K562 (cell line): Measurements from ENCODE around the gene RAD51D. TPM values are rescaled to one million over a fixed set of nuclear protein-coding genes. Genes with fewer than 3 reads are reported as not detected.
A peak's percentile ranks its signal among the peaks of the same experiment; 100 is the strongest.

Experiments
- FOXJ2 ChIP-seq: fragments of 200-800 bp; sonication (Bioruptor generic); IDR thresholded peaks from 2 replicates; pipeline ENCODE4 v1.6.1; 2016; ENCODE audit warnings: missing genetic modification characterization, missing compliant biosample characterization
- HNRNPUL1 ChIP-seq: fragments of 200-400 bp; formaldehyde crosslinking; IDR thresholded peaks from 2 replicates; pipeline ENCODE4 v1.6.1; 2017; ENCODE audit warnings: low read length
- MCM5 ChIP-seq: fragments of 450-650 bp; IDR thresholded peaks from 2 replicates; pipeline ENCODE4 v1.6.1; 2016; ENCODE audit warnings: low read depth
- MXD1 ChIP-seq: fragments of 250-450 bp; sonication (Bioruptor Pico); IDR thresholded peaks from 2 replicates; pipeline ENCODE4 v1.8.0; 2021; ENCODE audit warnings: borderline replicate concordance, mild to moderate bottlenecking, moderate library complexity; ENCODE audit not compliant: poor library complexity, severe bottlenecking
- PML ChIP-seq: IDR thresholded peaks from 2 replicates; pipeline ENCODE4 v1.6.1; 2012; ENCODE audit warnings: low read length, inconsistent platforms
- RFX1 ChIP-seq: fragments of 450-650 bp; IDR thresholded peaks from 2 replicates; pipeline ENCODE4 v1.6.1; 2016; ENCODE audit warnings: mild to moderate bottlenecking, moderate library complexity
- SLC30A9 ChIP-seq: fragments of 250-450 bp; sonication (Bioruptor Pico); IDR thresholded peaks from 2 replicates; pipeline ENCODE4 v1.8.0; 2022; ENCODE audit warnings: mild to moderate bottlenecking, moderate library complexity
- SMARCE1 ChIP-seq: fragments of 450-650 bp; IDR thresholded peaks from 2 replicates; pipeline ENCODE4 v1.7.1; 2016; ENCODE audit warnings: mild to moderate bottlenecking
- XRCC5 ChIP-seq: fragments of 200-400 bp; formaldehyde crosslinking; IDR thresholded peaks from 2 replicates; pipeline ENCODE4 v1.6.1; 2017; ENCODE audit warnings: low read depth, mild to moderate bottlenecking, low read length
- ZNF586 ChIP-seq: fragments of 450-650 bp; formaldehyde crosslinking; conservative IDR thresholded peaks from 2 replicates; pipeline ENCODE4 v1.4.0; 2020; ENCODE audit warnings: mild to moderate bottlenecking, moderate library complexity
- ZNF77 ChIP-seq: fragments of 250-450 bp; sonication (Bioruptor Pico); IDR thresholded peaks from 2 replicates; pipeline ENCODE4 v1.5.0; 2020
- polyA plus RNA-seq, 8 experiments: library from polyadenylated mRNA; depleted of rRNA in 4 of 8; stranded (reverse) in 5 of 8; unstranded in 3 of 8; fragments of >200 nt; fragmentation: Nextera tagmentation in 2 of 8; fragmentation: Illumina TruSeq in 1 of 8; extraction: Ambion mirVana in 2 of 8; extraction: Trizol in 1 of 8; gene quantifications; 2 replicates each; pipeline versions ENCODE4 v1.2.1 to v1.2.3, GENCODE V29; 2011 to 2014; ENCODE audit warnings: inconsistent platforms in 1 of 8, missing spikeins in 1 of 8
- total RNA-seq, 7 experiments: library from RNA; depleted of rRNA in 6 of 7; stranded (reverse); fragments of >200 nt in 6 of 7; fragmentation: Illumina TruSeq in 2 of 7; extraction: Trizol in 2 of 7; gene quantifications; 2 replicates each; pipeline versions ENCODE4 v1.2.1 to v1.2.3, GENCODE V29; 2011 to 2021; ENCODE audit warnings: low replicate concordance in 1 of 7
- TF ChIP-seq, protein P1 (sequence below): fragments of 250-450 bp; sonication (Bioruptor Pico); IDR thresholded peaks from 2 replicates; pipeline ENCODE4 v1.4.0; 2020; ENCODE audit warnings: mild to moderate bottlenecking, moderate library complexity
- TF ChIP-seq, protein P2 (sequence below), 2 experiments: fragments of 150-350 bp in 1 of 2; IDR thresholded peaks; 2 replicates each; pipeline ENCODE4 v1.6.1; 2012 to 2016; ENCODE audit warnings: low read depth in 2 of 2, low read length in 2 of 2, mild to moderate bottlenecking in 1 of 2, moderate library complexity in 1 of 2
- TF ChIP-seq, protein P3 (sequence below): fragments of 250-450 bp; sonication (Bioruptor Pico); IDR thresholded peaks from 2 replicates; pipeline ENCODE4 v1.5.0; 2021; ENCODE audit warnings: mild to moderate bottlenecking, borderline replicate concordance
- TF ChIP-seq, protein P4 (sequence below): IDR thresholded peaks from 2 replicates; pipeline ENCODE4 v1.6.1; 2011; ENCODE audit warnings: borderline replicate concordance, low read depth, mild to moderate bottlenecking, moderate library complexity, low read length; ENCODE audit not compliant: insufficient read depth, poor library complexity, severe bottlenecking

The RAD51D gene
- total and polyA plus RNA-seq, 9 of the 15 experiments (the other 6 are each of a cell fraction or from before 2014, with no cell fraction given), result 2.2 to 16.9 (median 8.7) TPM

DNA sequence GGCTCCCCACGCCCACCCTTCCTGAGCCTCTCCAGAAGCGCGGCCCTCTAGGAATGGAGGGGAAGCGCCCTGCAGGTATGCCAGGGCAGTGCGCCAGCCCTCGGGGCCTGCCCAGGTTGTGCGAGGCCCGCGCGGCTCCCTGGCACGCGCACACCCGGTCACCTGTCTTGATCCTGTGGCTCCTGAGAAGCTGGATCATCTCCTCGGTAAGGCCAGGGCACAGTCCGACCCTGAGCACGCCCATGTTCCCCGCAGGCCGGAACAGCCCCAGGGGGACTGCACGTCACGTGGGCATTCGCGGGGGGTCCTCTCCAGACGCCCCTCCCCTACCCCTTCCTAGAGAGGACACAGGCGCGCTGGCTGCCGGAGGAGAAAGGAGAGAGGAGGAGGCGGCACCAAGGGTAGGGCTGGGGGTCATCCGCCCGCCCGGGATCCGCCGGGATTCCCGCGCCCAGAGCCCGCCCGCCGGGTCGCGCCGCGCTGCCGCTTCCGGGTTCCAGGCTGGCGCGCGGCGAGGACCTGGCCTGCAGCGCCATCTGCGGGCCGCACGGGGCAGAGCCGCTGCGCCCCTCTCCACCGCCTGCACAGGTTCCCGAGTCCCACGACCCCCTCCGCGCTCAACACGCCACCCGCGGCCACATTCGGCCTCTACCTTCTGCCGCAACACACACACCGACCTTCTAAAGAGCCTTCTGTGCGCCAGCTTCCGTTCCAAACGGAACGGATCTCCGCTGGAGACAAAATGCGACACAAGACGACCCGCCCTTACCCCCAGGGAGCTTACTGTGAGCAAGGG, at the start of gene RAD51D (continued):
- TF ChIP-seq, protein P1, sequence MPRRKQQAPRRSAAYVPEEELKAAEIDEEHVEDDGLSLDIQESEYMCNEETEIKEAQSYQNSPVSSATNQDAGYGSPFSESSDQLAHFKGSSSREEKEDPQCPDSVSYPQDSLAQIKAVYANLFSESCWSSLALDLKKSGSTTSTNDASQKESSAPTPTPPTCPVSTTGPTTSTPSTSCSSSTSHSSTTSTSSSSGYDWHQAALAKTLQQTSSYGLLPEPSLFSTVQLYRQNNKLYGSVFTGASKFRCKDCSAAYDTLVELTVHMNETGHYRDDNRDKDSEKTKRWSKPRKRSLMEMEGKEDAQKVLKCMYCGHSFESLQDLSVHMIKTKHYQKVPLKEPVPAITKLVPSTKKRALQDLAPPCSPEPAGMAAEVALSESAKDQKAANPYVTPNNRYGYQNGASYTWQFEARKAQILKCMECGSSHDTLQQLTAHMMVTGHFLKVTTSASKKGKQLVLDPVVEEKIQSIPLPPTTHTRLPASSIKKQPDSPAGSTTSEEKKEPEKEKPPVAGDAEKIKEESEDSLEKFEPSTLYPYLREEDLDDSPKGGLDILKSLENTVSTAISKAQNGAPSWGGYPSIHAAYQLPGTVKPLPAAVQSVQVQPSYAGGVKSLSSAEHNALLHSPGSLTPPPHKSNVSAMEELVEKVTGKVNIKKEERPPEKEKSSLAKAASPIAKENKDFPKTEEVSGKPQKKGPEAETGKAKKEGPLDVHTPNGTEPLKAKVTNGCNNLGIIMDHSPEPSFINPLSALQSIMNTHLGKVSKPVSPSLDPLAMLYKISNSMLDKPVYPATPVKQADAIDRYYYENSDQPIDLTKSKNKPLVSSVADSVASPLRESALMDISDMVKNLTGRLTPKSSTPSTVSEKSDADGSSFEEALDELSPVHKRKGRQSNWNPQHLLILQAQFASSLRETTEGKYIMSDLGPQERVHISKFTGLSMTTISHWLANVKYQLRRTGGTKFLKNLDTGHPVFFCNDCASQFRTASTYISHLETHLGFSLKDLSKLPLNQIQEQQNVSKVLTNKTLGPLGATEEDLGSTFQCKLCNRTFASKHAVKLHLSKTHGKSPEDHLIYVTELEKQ (CRISPR knock-in tag), result no peak
- TF ChIP-seq PML (no peak), HNRNPUL1 (no peak), SLC30A9 (CRISPR knock-in tag) (no peak), MXD1 (CRISPR knock-in tag) (peak; percentile 54), SMARCE1 (no peak), FOXJ2 (tag) (no peak), RFX1 (no peak), ZNF586 (CRISPR knock-in tag) (no peak), ZNF77 (CRISPR knock-in tag) (no peak), XRCC5 (0 out of 2 replicates have a peak, but pooled peaks have one; percentile 19), MCM5 (no peak)
- TF ChIP-seq, protein P2, sequence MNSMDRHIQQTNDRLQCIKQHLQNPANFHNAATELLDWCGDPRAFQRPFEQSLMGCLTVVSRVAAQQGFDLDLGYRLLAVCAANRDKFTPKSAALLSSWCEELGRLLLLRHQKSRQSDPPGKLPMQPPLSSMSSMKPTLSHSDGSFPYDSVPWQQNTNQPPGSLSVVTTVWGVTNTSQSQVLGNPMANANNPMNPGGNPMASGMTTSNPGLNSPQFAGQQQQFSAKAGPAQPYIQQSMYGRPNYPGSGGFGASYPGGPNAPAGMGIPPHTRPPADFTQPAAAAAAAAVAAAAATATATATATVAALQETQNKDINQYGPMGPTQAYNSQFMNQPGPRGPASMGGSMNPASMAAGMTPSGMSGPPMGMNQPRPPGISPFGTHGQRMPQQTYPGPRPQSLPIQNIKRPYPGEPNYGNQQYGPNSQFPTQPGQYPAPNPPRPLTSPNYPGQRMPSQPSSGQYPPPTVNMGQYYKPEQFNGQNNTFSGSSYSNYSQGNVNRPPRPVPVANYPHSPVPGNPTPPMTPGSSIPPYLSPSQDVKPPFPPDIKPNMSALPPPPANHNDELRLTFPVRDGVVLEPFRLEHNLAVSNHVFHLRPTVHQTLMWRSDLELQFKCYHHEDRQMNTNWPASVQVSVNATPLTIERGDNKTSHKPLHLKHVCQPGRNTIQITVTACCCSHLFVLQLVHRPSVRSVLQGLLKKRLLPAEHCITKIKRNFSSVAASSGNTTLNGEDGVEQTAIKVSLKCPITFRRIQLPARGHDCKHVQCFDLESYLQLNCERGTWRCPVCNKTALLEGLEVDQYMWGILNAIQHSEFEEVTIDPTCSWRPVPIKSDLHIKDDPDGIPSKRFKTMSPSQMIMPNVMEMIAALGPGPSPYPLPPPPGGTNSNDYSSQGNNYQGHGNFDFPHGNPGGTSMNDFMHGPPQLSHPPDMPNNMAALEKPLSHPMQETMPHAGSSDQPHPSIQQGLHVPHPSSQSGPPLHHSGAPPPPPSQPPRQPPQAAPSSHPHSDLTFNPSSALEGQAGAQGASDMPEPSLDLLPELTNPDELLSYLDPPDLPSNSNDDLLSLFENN (IDR thresholded peaks at IDR 0.05; ENCODE audit: low read depth in 2 of 2, low read length in 2 of 2), result no peak
- TF ChIP-seq, protein P3, sequence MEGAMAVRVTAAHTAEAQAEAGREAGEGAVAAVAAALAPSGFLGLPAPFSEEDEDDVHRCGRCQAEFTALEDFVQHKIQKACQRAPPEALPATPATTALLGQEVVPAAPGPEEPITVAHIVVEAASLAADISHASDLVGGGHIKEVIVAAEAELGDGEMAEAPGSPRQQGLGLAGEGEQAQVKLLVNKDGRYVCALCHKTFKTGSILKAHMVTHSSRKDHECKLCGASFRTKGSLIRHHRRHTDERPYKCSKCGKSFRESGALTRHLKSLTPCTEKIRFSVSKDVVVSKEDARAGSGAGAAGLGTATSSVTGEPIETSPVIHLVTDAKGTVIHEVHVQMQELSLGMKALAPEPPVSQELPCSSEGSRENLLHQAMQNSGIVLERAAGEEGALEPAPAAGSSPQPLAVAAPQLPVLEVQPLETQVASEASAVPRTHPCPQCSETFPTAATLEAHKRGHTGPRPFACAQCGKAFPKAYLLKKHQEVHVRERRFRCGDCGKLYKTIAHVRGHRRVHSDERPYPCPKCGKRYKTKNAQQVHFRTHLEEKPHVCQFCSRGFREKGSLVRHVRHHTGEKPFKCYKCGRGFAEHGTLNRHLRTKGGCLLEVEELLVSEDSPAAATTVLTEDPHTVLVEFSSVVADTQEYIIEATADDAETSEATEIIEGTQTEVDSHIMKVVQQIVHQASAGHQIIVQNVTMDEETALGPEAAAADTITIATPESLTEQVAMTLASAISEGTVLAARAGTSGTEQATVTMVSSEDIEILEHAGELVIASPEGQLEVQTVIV (CRISPR knock-in tag), result no peak
- TF ChIP-seq, protein P4, sequence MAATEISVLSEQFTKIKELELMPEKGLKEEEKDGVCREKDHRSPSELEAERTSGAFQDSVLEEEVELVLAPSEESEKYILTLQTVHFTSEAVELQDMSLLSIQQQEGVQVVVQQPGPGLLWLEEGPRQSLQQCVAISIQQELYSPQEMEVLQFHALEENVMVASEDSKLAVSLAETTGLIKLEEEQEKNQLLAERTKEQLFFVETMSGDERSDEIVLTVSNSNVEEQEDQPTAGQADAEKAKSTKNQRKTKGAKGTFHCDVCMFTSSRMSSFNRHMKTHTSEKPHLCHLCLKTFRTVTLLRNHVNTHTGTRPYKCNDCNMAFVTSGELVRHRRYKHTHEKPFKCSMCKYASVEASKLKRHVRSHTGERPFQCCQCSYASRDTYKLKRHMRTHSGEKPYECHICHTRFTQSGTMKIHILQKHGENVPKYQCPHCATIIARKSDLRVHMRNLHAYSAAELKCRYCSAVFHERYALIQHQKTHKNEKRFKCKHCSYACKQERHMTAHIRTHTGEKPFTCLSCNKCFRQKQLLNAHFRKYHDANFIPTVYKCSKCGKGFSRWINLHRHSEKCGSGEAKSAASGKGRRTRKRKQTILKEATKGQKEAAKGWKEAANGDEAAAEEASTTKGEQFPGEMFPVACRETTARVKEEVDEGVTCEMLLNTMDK, result peak; percentile 71
